Measurements from ENCODE around the gene BMPR1A.

- no peak for TF ChIP-seq CTCF (IDR thresholded peaks at IDR 0.05 in 2 of 3, conservative IDR thresholded peaks at IDR 0.05 in 1 of 3; ENCODE audit: insufficient read depth in 2 of 3, low read depth in 1 of 3, low read length in 3 of 3)
- TF ChIP-seq NCOA2 (IDR thresholded peaks at IDR 0.05; ENCODE audit: partially characterized antibody in 2 of 2) = no peak
- no peak for TF ChIP-seq ELF1 (tag; IDR thresholded peaks at IDR 0.05)
Observed at GRCh38 chr10:86958901-86959736, 202.7 kb downstream of the BMPR1A start.

All from K562 (cell line).